Glomerular visceral epithelial cell (primary cell): ENCODE results near the gene NOL12.
"Not testable (repeated sequence)": the region's sequence is repeated elsewhere in the genome, so short reads cannot be mapped to it uniquely, and the experiment has no call there.

Source experiments
- DNase-seq: peaks from one replicate; pipeline ENCODE4 v3.0.0-alpha.2; 2016; ENCODE audit errors: extremely low spot score

The NOL12 gene

DNA sequence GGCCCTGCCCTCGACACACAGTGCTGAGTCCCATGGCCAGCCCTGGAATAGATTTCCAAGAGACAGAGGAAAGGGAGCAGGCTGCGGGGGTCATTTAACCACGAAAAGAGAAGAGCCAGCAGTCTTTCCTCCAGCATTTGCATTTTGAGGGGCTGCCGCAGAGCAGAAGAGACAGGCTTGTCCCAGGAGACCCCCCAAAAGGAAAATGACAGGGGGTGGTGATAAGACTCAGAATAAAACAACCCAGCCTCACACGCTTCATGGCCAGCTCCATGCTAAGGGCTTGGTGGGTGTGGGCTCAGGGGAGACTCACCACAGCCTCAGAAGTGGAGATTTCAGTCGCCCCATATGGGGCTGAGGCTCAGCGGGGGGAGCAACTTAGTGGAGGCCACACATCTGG, 27.6 kb downstream of the NOL12 start:
- no peak for DNase-seq

DNA sequence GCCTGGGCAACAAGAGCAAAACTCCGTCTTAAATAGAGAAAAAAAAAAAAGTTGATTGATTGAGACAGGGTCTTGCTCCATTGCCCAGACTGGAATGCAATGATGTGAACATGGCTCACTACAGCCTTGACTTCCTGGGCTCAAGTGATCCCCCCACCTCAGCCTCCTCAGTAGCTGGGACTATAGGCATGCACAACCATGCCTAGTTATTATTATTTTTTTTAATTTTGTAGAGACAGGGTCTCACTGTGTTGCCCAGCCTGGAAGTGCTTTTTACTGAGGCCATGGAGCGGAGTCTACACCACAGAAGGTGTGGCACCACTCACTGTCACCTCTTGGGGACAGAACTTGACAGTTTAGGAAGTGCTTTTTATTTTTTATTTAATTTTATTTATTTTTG, 28.5 kb downstream of the NOL12 start:
- DNase-seq = no peak

GRCh38 chr22:37715760-37716159, 29.6 kb downstream of the NOL12 start:
- no peak for DNase-seq

GRCh38 chr22:37716708-37717107, 30.6 kb downstream of the NOL12 start:
- no peak for DNase-seq

DNA sequence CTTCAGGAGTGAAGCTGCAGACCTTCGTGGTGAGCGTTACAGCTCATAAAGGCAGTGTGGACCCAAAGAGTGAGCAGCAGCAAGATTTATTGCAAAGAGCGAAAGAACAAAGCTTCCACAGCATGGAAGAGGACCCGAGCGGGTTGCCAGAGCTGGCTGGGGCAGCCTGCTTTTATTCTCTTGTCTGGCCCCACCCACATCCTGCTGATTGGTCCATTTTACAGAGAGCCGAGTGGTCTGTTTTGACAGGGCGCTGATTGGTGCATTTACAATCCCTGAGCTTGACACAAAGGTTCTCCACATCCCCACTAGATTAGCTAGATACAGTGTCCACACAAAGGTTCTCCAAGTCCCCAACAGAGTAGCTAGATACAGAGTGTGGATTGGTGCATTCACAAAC, 31.1 kb downstream of the NOL12 start:
- DNase-seq = not testable (repeated sequence)

DNA sequence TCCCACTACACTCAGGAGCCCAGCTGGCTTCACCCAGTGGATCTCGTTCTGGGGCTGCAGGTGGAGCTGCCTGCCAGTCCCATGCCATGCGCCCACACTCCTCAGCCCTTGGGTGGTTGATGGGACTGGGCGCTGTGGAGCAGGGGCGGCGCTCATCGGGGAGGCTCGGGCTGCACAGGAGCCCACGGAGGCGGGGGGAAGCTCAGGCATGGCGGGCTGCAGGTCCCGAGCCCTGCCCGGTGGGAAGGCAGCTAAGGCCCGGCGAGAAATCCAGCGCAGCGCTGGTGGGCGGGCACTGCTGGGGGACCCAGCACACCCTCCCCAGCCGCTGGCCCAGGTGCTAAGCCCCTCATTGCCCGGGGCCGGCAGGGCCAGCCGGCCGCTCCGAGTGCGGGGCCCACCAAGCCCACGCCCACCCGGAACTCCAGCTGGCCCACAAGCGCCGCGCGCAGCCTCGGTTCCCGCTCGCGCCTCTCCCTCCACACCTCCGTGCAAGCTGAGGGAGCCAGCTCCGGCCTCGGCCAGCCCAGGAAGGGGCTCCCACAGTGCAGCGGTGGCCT, 31.7 kb downstream of the NOL12 start:
- DNase-seq = not testable (repeated sequence)

DNA sequence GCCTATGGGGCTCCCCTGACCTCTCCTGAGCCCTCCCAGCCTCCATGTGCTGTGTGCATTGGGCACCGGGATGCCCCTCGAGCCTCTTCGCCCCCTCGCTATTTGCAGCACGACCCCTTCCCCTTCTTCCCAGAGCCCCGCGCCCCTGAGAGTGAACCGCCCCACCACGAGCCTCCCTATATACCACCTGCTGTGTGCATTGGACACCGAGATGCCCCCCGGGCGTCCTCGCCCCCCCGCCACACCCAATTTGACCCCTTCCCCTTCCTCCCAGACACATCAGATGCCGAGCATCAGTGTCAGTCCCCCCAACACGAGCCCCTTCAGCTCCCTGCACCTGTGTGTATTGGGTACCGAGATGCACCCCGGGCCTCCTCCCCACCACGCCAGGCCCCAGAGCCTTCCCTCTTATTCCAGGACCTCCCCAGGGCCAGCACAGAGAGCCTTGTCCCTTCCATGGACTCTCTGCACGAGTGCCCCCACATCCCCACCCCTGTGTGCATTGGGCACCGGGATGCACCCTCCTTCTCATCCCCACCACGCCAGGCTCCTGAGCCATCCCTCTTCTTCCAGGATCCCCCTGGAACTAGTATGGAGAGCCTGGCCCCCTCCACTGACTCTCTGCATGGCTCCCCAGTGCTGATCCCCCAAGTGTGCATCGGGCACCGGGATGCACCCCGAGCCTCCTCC, 39.6 kb downstream of the NOL12 start:
- no peak for DNase-seq

GRCh38 chr22:37726241-37726887, 40.2 kb downstream of the NOL12 start:
- no peak for DNase-seq

DNA sequence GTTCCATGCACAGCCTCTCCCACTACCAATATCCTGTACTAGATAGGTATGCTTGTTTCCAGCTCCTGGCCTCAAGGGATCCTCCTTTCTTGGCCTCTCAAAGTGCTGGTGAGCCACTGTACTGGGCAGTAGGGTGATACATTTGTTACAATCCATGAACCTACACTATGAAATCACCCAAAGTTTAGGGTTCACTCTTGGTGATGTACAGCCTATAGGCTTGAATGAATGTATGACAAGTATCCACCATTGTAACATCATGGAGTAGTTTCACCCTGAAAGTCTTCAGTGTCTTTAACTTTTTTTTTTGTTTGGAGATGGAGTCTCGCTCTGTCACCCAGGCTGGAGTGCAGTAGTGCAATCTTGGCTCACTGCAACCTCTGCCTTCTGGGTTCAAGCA, 42.5 kb downstream of the NOL12 start:
- no peak for DNase-seq

DNA sequence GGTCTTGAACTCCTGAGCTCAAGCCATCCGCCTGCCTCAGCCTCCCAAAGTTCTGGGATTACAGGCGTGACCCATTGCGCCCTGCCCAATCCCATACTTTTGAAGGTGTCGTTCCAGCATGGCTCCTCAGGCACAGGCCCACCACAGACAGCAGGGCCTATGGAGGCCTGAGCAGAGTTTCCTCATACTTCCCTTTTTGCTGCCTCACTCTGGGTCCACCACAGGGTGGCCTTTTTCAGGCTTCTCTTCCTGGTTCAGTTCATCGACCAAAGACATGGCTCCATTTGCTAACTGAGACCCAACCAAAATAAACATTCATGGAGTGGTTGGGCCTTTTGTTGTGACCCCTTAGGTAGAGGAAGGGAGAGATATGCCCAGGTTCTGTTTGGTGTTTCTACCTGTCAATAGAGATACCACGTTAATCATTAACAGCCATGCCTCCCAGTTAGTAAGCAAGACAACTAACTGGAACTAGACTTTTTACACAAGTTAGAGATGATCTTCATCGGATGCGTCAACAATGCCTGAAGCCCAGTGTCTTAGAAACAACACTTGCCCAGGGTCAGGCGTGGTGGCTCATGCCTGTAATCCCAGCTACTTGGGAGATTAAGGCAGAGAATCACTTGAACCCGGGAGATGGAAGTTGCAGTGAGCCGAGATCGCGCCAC, 45.8 kb downstream of the NOL12 start:
- DNase-seq = no peak

GRCh38 chr22:37732699-37733607, 46.8 kb downstream of the NOL12 start:
- DNase-seq = no peak

DNA sequence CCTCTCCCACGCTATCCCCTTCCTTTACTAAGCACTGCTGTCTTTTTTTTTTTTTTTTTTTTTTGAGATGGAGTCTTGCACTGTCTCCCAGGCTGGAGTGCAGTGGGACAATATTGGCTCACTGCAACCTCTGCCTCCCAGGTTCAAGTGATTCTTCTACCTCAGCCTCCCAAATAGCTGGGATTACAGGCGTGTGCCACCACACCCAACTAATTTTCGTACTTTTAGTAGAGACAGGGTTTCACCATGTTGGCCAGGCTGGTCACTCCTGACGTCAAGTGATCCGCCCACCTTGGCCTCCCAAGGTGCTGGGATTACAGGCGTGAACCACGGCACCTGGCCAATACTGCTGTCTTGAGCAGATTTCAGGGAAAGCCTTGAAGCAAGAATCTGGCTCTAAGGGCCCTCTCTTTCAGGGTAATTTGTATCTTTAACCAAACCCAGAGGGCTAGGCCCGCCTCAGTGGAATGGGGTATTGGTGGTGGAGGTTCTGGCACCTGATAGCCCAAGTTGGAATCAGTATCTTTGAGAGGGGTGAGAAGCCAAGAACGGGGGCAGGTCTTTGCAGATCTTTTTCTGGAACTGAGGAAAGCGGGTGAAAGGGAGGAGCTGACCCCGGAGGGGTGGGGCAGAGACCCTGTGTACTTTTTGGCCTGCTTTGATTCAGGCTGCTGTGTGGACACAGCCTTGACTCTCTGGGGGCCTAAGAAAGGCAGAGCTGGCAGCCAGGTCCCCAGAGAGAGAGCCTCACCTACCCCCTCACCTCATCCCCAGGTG, 47.7 kb downstream of the NOL12 start:
- no peak for DNase-seq

DNA sequence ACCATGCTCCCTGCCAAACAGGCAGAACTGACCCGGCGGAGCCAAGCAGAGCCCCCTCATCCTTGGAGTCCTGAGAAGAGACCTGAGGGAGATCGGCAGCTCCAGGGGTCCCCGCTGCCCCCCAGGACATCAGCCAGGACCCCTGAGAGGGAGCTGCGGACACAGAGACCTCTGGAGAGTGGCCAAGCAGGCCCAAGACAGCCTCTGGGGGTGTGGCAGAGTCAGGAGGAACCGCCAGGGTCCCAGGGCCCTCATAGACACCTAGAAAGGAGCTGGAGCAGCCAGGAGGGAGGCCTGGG, 48.2 kb downstream of the NOL12 start:
- DNase-seq = no peak

- DNase-seq = peak; percentile 37
These were observed 48.9 kb downstream of the NOL12 start for GRCh38 chr22:37734964-37735451.

DNA sequence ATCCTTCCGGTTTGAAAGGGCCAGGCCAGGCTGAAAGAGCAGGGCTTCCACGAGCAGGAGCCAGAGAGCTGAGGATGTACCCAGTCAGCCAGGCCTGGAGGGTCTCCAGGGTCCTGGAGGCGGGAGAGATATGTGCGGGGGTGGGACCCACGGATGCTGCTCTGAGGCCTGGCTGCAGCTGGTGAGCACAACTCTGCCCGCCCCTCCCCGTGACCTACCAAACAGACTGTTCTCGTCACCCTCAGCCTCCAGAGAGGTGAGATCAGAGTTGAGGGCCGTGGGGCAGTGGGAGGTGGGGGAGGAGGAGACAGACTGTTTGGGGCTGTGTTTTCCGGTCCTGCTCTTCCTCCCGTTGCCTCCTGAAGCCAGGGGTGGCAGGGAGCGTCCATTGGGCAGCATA, 52.9 kb downstream of the NOL12 start:
- DNase-seq = no peak

- no peak for DNase-seq
These were observed 53.5 kb downstream of the NOL12 start for GRCh38 chr22:37739611-37740049.

GRCh38 chr22:37740455-37741311, 54.5 kb downstream of the NOL12 start:
- no peak for DNase-seq

GRCh38 chr22:37741312-37741795, 55.2 kb downstream of the NOL12 start:
- DNase-seq = peak; percentile 77

GRCh38 chr22:37742376-37743171, 56.4 kb downstream of the NOL12 start:
- peak; percentile 89 for DNase-seq
